ENCODE data around the gene ACTN1.
"Not testable (repeated sequence)": the region's sequence is repeated elsewhere in the genome, so short reads cannot be mapped to it uniquely, and the experiment has no call there.

ACTN1 gene

GRCh38 chr14:68979722-68980451 is 785 bp upstream of the ACTN1 start:
- Mint-ChIP-seq H3K27me3 (ENCODE audit: low read depth) (peaks cover 27% of the 10 kb centered on the region), H3K4me1 (ENCODE audit: low read depth) (peaks cover 24% of the 10 kb centered on the region), H3K4me3 (peak overlapping the region; percentile 88), H3K36me3 (ENCODE audit: low read depth) (peaks cover 21% of the 10 kb centered on the region), H3K27ac (peak overlapping the region; percentile 21), H3K9me3 (no peaks in the 10 kb centered on the region)
- DNase-seq (ENCODE audit: low spot score): no peak

GRCh38 chr14:68978172-68978911 is 760 bp downstream of the ACTN1 start:
- DNase-seq (ENCODE audit: low spot score): peak; percentile 45
- Mint-ChIP-seq H3K4me3 (peak overlapping the region; percentile 84), H3K9me3 (peaks cover 6% of the 10 kb centered on the region), H3K27ac (peak overlapping the region; percentile 35), H3K36me3 (ENCODE audit: low read depth) (peaks cover 35% of the 10 kb centered on the region), H3K4me1 (ENCODE audit: low read depth) (peaks cover 28% of the 10 kb centered on the region), H3K27me3 (ENCODE audit: low read depth) (peaks cover 26% of the 10 kb centered on the region)

- Mint-ChIP-seq H3K36me3 (ENCODE audit: low read depth) (peaks cover 41% of the 10 kb centered on the region), H3K27ac (peak overlapping the region; percentile 53), H3K27me3 (ENCODE audit: low read depth) (peaks cover 20% of the 10 kb centered on the region), H3K4me1 (ENCODE audit: low read depth) (peaks cover 28% of the 10 kb centered on the region), H3K9me3 (peaks cover 9% of the 10 kb centered on the region), H3K4me3 (peak overlapping the region; percentile 84)
- DNase-seq (ENCODE audit: low spot score): peak; percentile 68
Observed at GRCh38 chr14:68977718-68978171, 1.4 kb downstream of the ACTN1 start.

GRCh38 chr14:68977180-68977717 is 1.9 kb downstream of the ACTN1 start:
- peak; percentile 52 for DNase-seq (ENCODE audit: low spot score)
- Mint-ChIP-seq H3K4me3 (peak overlapping the region; percentile 84), H3K9me3 (peaks cover 9% of the 10 kb centered on the region), H3K36me3 (ENCODE audit: low read depth) (peaks cover 46% of the 10 kb centered on the region), H3K27ac (peak overlapping the region; percentile 53), H3K27me3 (ENCODE audit: low read depth) (peaks cover 18% of the 10 kb centered on the region), H3K4me1 (ENCODE audit: low read depth) (peaks cover 28% of the 10 kb centered on the region)

- Mint-ChIP-seq H3K27me3 (ENCODE audit: low read depth) (peaks cover 13% of the 10 kb centered on the region), H3K9me3 (peaks cover 9% of the 10 kb centered on the region), H3K4me3 (peak overlapping the region; percentile 84), H3K27ac (peak overlapping the region; percentile 53), H3K36me3 (ENCODE audit: low read depth) (peaks cover 48% of the 10 kb centered on the region), H3K4me1 (ENCODE audit: low read depth) (peaks cover 34% of the 10 kb centered on the region)
- DNase-seq (ENCODE audit: low spot score): no peak
Observed at GRCh38 chr14:68976160-68977067, 2.7 kb downstream of the ACTN1 start.

GRCh38 chr14:68975667-68976066 is 3.4 kb downstream of the ACTN1 start:
- no peak for DNase-seq (ENCODE audit: low spot score)
- H3K27me3 Mint-ChIP-seq (ENCODE audit: low read depth): peaks cover 9% of the 10 kb centered on the region
- peaks cover 48% of the 10 kb centered on the region for H3K36me3 Mint-ChIP-seq (ENCODE audit: low read depth)
- H3K9me3 Mint-ChIP-seq: peaks cover 9% of the 10 kb centered on the region
- H3K4me3 Mint-ChIP-seq: no peak overlapping the region
- H3K27ac Mint-ChIP-seq: no peak overlapping the region
- H3K4me1 Mint-ChIP-seq (ENCODE audit: low read depth): peaks cover 41% of the 10 kb centered on the region

- H3K4me3 Mint-ChIP-seq: peak overlapping the region; percentile 5
- peaks cover 48% of the 10 kb centered on the region for H3K36me3 Mint-ChIP-seq (ENCODE audit: low read depth)
- H3K4me1 Mint-ChIP-seq (ENCODE audit: low read depth): peaks cover 45% of the 10 kb centered on the region
- DNase-seq (ENCODE audit: low spot score): no peak
- H3K27ac Mint-ChIP-seq: no peak overlapping the region
- peaks cover 9% of the 10 kb centered on the region for H3K9me3 Mint-ChIP-seq
- H3K27me3 Mint-ChIP-seq (ENCODE audit: low read depth): peaks cover 1% of the 10 kb centered on the region
Observed at GRCh38 chr14:68974759-68975347, 4.2 kb downstream of the ACTN1 start.

GRCh38 chr14:68973639-68974038 is 5.5 kb downstream of the ACTN1 start:
- H3K9me3 Mint-ChIP-seq: peaks cover 9% of the 10 kb centered on the region
- no peak overlapping the region for H3K4me3 Mint-ChIP-seq
- peaks cover 55% of the 10 kb centered on the region for H3K4me1 Mint-ChIP-seq (ENCODE audit: low read depth)
- H3K27ac Mint-ChIP-seq: no peak overlapping the region
- no peak for DNase-seq (ENCODE audit: low spot score)
- no peaks in the 10 kb centered on the region for H3K27me3 Mint-ChIP-seq (ENCODE audit: low read depth)
- H3K36me3 Mint-ChIP-seq (ENCODE audit: low read depth): peaks cover 47% of the 10 kb centered on the region

- peaks cover 47% of the 10 kb centered on the region for H3K36me3 Mint-ChIP-seq (ENCODE audit: low read depth)
Observed at GRCh38 chr14:68973219-68973565, 5.9 kb downstream of the ACTN1 start.

GRCh38 chr14:68972507-68973218 is 6.4 kb downstream of the ACTN1 start:
- peaks cover 47% of the 10 kb centered on the region for H3K36me3 Mint-ChIP-seq (ENCODE audit: low read depth)
- peaks cover 9% of the 10 kb centered on the region for H3K9me3 Mint-ChIP-seq
- no peak overlapping the region for H3K27ac Mint-ChIP-seq
- peaks cover 63% of the 10 kb centered on the region for H3K4me1 Mint-ChIP-seq (ENCODE audit: low read depth)
- no peak for DNase-seq (ENCODE audit: low spot score)
- H3K4me3 Mint-ChIP-seq: no peak overlapping the region
- no peaks in the 10 kb centered on the region for H3K27me3 Mint-ChIP-seq (ENCODE audit: low read depth)

More at GRCh38 chr14:68973219-68973565, 5.9 kb downstream of the ACTN1 start:
- not testable (repeated sequence) for H3K9me3 Mint-ChIP-seq; H3K27me3 Mint-ChIP-seq (ENCODE audit: low read depth); H3K4me3 Mint-ChIP-seq; H3K27ac Mint-ChIP-seq; DNase-seq (ENCODE audit: low spot score)
- peaks cover 58% of the 10 kb centered on the region for H3K4me1 Mint-ChIP-seq (ENCODE audit: low read depth)

GRCh38 chr14:68971411-68972035 is 7.6 kb downstream of the ACTN1 start:
- H3K4me1 Mint-ChIP-seq (ENCODE audit: low read depth): peaks cover 54% of the 10 kb centered on the region
- DNase-seq (ENCODE audit: low spot score): no peak
- peaks cover 9% of the 10 kb centered on the region for H3K9me3 Mint-ChIP-seq
- H3K36me3 Mint-ChIP-seq (ENCODE audit: low read depth): peaks cover 40% of the 10 kb centered on the region
- H3K27ac Mint-ChIP-seq: peak overlapping the region; percentile 6
- no peaks in the 10 kb centered on the region for H3K27me3 Mint-ChIP-seq (ENCODE audit: low read depth)
- peak overlapping the region; percentile 14 for H3K4me3 Mint-ChIP-seq

- peaks cover 33% of the 10 kb centered on the region for H3K36me3 Mint-ChIP-seq (ENCODE audit: low read depth)
- no peak for DNase-seq (ENCODE audit: low spot score)
- H3K27ac Mint-ChIP-seq: no peak overlapping the region
- H3K4me1 Mint-ChIP-seq (ENCODE audit: low read depth): peaks cover 46% of the 10 kb centered on the region
- no peaks in the 10 kb centered on the region for H3K27me3 Mint-ChIP-seq (ENCODE audit: low read depth)
- H3K9me3 Mint-ChIP-seq: peaks cover 9% of the 10 kb centered on the region
- peak overlapping the region; percentile 14 for H3K4me3 Mint-ChIP-seq
Observed at GRCh38 chr14:68970736-68971135, 8.4 kb downstream of the ACTN1 start.

Data from T-helper 2 cell treated with Interferon-gamma antibody and Interleukin-4, amounts not matched to agents 5 μg/mL and 100 μg/mL, for 36 hours (primary cell).